GM23248 (cell line): ENCODE measurements around the gene CCDC74A. TPM values are rescaled to one million over a fixed set of nuclear protein-coding genes. Genes with fewer than 3 reads are reported as not detected.
"Not testable (repeated sequence)": the region's sequence is repeated elsewhere in the genome, so short reads cannot be mapped to it uniquely, and the experiment has no call there.

ENCODE experiments used
- DNase-seq: peaks from one replicate; pipeline ENCODE4 v3.0.0-alpha.2; 2015
- H2AFZ ChIP-seq: fragments of 200-600 bp; sonication (generic); 2 replicates; pipeline ENCODE4 v1.6.1; 2016; ENCODE audit warnings: antibody characterized with exemption
- H3F3A ChIP-seq: fragments of 200-600 bp; sonication (generic); 2 replicates; pipeline ENCODE4 v1.6.1; 2016; ENCODE audit warnings: mild to moderate bottlenecking, antibody characterized with exemption, mixed run types; ENCODE audit not compliant: insufficient read depth
- H3K27ac ChIP-seq: fragments of 200-600 bp; sonication (generic); 2 replicates; pipeline ENCODE4 v1.5.1; 2016; ENCODE audit warnings: mild to moderate bottlenecking
- H3K27me3 ChIP-seq: fragments of 200-600 bp; sonication (generic); replicated peaks from 2 replicates; pipeline ENCODE4 v1.6.1; 2016; ENCODE audit warnings: mild to moderate bottlenecking; ENCODE audit not compliant: insufficient read depth
- H3K36me3 ChIP-seq: fragments of 200-600 bp; sonication (generic); 2 replicates; pipeline ENCODE4 v1.6.1; 2016; ENCODE audit warnings: low read depth, mild to moderate bottlenecking
- H3K4me1 ChIP-seq: fragments of 200-600 bp; sonication (generic); 2 replicates; pipeline ENCODE4 v1.6.1; 2016; ENCODE audit warnings: mild to moderate bottlenecking; ENCODE audit not compliant: insufficient read depth
- H3K4me2 ChIP-seq: fragments of 200-600 bp; sonication (generic); one replicate; pipeline ENCODE4 v1.6.1; 2016; ENCODE audit warnings: mild to moderate bottlenecking; ENCODE audit not compliant: unreplicated experiment
- H3K4me3 ChIP-seq: fragments of 200-600 bp; sonication (generic); 2 replicates; pipeline ENCODE4 v1.5.1; 2016; ENCODE audit warnings: mild to moderate bottlenecking
- H3K79me2 ChIP-seq: fragments of 200-600 bp; sonication (generic); 2 replicates; pipeline ENCODE4 v1.6.1; 2016; ENCODE audit warnings: mild to moderate bottlenecking; ENCODE audit not compliant: insufficient read depth
- H3K9ac ChIP-seq: fragments of 200-600 bp; sonication (generic); 2 replicates; pipeline ENCODE4 v1.6.1; 2016; ENCODE audit warnings: mild to moderate bottlenecking
- H3K9me2 ChIP-seq: fragments of 200-600 bp; sonication (generic); 2 replicates; pipeline ENCODE4 v1.6.1; 2016; ENCODE audit warnings: mixed run types, mild to moderate bottlenecking, moderate library complexity; ENCODE audit not compliant: insufficient read depth
- H3K9me3 ChIP-seq: fragments of 200-600 bp; sonication (generic); one replicate; pipeline ENCODE4 v1.6.1; 2017; ENCODE audit warnings: low read depth
- H4K20me1 ChIP-seq: fragments of 200-600 bp; sonication (generic); 2 replicates; pipeline ENCODE4 v1.6.0; 2016; ENCODE audit not compliant: insufficient read depth
- EZH2 ChIP-seq: fragments of 200-600 bp; sonication (generic); IDR thresholded peaks from 2 replicates; pipeline ENCODE4 v1.6.1; 2018; ENCODE audit warnings: antibody characterized with exemption, mild to moderate bottlenecking; ENCODE audit not compliant: insufficient read depth, poor library complexity, severe bottlenecking
- EZH2phosphoT487 ChIP-seq: fragments of 200-600 bp; sonication (generic); IDR thresholded peaks from 2 replicates; pipeline ENCODE4 v1.6.1; 2018; ENCODE audit warnings: antibody characterized with exemption, moderate library complexity, mild to moderate bottlenecking, low read depth; ENCODE audit not compliant: insufficient read depth
- WGBS, 2 experiments: methylation state at CpG; one replicate each; pipeline ENCODE4 v1.1.6; 2015 to 2017; ENCODE audit warnings: low lambda C conversion rate in 2 of 2, low coverage in 1 of 2; ENCODE audit errors: missing lambda C conversion rate in 2 of 2; 5-methylcytosine and 5-hydroxymethylcytosine counted together
- in situ Hi-C: fragments of 300-500 bp; cut with MboI; formaldehyde crosslinking; loops from 2 replicates; pipeline ENCODE4 v1.15.0; 2020
- polyA plus RNA-seq: library from polyadenylated mRNA; unstranded; fragments of >200 nt; fragmentation: Nextera tagmentation; extraction: Ambion mirVana; gene quantifications from 2 replicates; pipeline ENCODE4 v1.2.1, GENCODE V29; 2016
- total RNA-seq: library from RNA; depleted of rRNA; stranded (reverse); fragments of >200 nt; shearing (Covaris generic); gene quantifications from 2 replicates; pipeline ENCODE4 v1.2.3, GENCODE V29; 2014

Gene CCDC74A
- total and polyA plus RNA-seq, 2 experiments from 2014 or later = 11.3 to 15.0 TPM

DNA sequence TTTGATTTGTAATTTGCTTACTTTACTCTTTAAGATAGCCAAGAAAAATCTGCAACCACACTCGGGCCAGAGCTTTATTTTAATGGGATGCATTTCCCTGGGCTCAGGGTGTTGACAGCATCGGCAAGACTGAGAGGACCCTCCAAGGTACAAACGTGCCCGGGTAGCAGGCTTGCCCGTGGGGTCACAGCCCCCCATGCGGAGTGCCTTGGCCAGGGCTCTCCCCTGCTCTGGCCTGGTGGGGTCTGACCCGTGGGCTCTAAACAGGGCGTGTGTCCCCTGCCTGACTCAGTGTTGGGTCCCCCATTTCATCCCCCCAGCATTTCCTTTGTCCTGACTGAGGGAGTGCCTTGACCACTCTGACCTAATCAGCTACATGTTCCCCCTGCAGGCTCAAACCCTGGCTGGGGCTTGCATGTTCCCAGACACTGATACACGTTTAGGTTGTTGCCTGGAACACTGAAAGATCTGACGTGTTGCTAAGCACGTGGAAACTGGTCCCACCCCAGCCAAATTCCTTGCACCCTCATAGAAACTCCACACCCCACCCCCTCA lies 42.7 kb upstream of the CCDC74A start:
- H4K20me1 ChIP-seq, H3K4me3 ChIP-seq, H3F3A ChIP-seq, H3K4me1 ChIP-seq, H3K36me3 ChIP-seq, H3K4me2 ChIP-seq, in situ Hi-C loops, H3K9ac ChIP-seq, H3K27ac ChIP-seq, H3K9me2 ChIP-seq, H3K79me2 ChIP-seq, H3K9me3 ChIP-seq, H3K27me3 ChIP-seq, DNase-seq, H2AFZ ChIP-seq: not testable (repeated sequence)
- 77 to 84% methylated on average over 11 of the region's 11 CpGs for WGBS, 2 experiments

DNA sequence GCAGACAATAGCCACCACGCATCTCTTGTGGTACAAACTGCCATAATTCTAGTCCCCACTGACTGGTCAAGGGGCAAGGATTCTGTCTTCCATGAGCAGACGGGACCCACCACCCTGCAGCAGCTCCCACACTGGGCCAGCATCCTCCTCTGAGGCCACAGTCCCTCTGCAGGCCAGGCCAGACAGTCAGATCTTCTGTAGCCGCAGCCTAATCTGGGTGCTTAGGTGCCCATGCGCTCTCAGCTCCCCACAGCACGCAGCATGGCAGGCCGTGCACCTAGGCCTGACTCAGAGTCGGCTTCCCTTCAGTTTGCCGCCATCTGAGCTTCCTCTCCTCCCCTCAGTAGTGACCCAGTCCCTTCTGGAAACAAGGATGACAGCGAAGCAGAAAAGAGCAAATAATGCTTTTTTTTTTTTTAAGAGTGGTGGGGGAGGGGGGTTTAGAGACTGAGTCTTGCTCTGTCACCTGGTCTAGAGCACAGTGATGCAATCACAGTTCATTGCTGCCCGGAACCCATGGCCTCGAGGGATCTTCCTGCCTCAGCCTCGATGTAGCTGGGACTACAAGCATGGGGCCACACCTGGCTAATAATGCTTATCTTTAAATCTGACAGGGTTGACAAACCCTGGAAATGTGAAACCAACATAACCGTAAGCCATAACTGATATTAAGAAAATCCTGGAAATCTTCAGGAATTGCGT lies 41.3 kb upstream of the CCDC74A start:
- in situ Hi-C loops, H3K9ac ChIP-seq, H3K27ac ChIP-seq, DNase-seq, H3K27me3 ChIP-seq, H3K9me2 ChIP-seq, H3K4me1 ChIP-seq, H4K20me1 ChIP-seq, H3F3A ChIP-seq, H2AFZ ChIP-seq, H3K4me3 ChIP-seq, H3K4me2 ChIP-seq, H3K36me3 ChIP-seq, H3K9me3 ChIP-seq: not testable (repeated sequence)
- peaks cover 15% of the 10 kb centered on the region; the same call in 1 of the 2 replicates for H3K79me2 ChIP-seq
- WGBS, 2 experiments = 93 to 94% methylated on average over 12 to 13 of the region's 14 CpGs

DNA sequence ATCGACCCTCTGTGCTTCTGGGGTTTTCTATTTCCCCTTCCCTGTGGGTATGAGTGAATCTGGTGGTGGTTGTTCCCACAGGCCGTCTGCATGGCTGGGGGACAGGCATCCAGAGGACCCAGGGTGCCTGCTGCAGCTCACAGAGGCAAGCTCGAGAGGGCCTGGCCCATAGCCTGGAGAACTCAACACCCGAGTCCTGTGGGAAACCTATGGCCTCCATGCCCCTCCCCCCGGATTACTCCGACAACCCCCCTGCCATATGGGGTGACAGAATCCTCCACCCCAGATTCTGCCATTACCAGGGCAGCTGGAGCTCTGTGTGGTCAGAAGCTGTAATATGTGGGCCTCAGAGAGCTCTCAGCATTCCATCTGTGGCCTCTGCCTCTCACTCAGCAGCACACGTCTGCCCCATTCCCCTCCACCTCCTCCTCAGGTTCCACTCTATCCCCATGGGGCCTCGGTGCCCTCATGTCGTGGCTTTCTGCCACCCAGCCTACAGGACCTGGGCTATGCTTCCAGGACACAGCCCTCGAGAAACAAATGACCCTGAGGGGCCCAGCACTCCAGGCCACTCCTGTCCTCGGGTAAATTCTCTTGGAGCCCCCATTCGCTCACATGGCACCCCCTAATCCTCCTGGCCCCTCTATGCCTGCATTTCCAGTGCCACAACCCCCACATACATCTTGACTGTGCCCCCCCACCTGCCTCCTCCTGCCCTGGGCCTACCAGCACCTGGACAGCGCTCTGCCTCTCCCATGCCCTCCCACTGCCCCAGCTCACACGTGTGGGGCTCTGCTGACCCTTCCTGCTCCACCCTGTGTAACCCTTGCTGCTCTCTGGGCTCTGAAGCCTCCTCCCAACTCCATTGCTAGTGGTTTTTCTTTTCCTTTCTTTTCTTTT lies 39.1 kb upstream of the CCDC74A start:
- H3K36me3 ChIP-seq = no peaks in the 10 kb centered on the region

DNA sequence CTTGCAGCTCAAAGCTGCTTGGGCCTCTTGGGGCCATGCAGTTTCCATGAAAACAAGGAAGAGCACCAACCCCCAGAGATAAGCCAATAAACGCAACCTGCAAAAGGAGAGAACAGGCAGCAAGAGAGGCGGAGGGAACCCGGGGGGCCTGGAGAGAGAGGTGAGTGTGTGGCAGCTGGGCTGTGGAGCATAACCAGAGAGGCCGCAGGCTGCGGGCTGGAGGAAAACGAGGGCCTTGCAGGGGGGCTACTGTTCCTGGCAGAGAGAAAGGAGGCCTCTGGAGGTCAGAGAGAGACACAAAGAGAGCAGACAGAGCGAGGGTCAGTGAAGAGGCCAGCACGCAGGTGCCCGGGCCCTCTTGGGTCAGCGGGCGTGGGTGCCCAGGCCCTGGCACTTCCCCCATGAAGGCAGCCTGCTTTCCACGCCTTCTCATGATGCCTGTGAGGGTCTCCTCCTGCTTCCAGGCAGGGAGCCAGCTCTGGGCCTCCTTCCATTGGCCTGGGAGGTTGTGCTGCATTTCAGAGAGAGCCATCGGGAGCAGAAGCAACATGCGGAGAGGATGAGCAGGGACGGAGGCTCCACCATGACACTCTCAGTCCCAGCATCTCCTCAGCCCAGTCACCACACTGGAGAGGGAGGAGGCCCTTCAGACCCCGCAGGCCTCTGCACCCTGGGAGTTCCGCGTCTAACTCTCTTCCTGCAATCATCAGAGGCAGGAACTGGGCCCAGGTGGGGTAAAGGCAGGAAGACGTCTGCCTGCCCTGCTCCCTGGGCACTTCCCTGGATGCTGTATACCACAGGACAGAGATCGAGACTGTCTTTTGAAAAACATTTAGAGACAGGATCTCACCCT lies 36.8 kb upstream of the CCDC74A start:
- Histone ChIP-seq H2AFZ (peak overlapping the region; percentile 31), H3K9ac (peak overlapping the region; percentile 67), H3K79me2 (peaks cover 46% of the 10 kb centered on the region), H3K4me3 (peak overlapping the region; percentile 89), H3K4me2 (peak overlapping the region; percentile 28)
- peak; percentile 30 for DNase-seq
- H3K27ac ChIP-seq, H3K9me3 ChIP-seq, H3K9me2 ChIP-seq, H3F3A ChIP-seq, H3K4me1 ChIP-seq, H4K20me1 ChIP-seq, in situ Hi-C loops, H3K27me3 ChIP-seq, H3K36me3 ChIP-seq: not testable (repeated sequence)
- 68 to 70% methylated on average over 19 to 20 of the region's 20 CpGs for WGBS, 2 experiments

More for the DNA sequence above, 39.1 kb upstream of the CCDC74A start:
- Histone ChIP-seq H3K79me2 (peaks cover 24% of the 10 kb centered on the region), H4K20me1 (no peaks in the 10 kb centered on the region), H3K9ac (no peak overlapping the region), H2AFZ (no peak overlapping the region), H3K27me3 (no peaks in the 10 kb centered on the region), H3K4me2 (no peak overlapping the region), H3K4me3 (no peak overlapping the region), H3K9me3 (no peaks in the 10 kb centered on the region), H3K4me1 (no peaks in the 10 kb centered on the region), H3F3A (no peaks in the 10 kb centered on the region), H3K27ac (no peak overlapping the region), H3K9me2 (no peaks in the 10 kb centered on the region)
- no peak for DNase-seq
- no peak for TF ChIP-seq EZH2phosphoT487
- no peak for TF ChIP-seq EZH2
- WGBS, 2 experiments = 72 to 73% methylated on average over 12 to 14 of the region's 14 CpGs
- in situ Hi-C loops = no loop called here

- H3K9me3 ChIP-seq, H3K9me2 ChIP-seq, H3K27me3 ChIP-seq, in situ Hi-C loops, H3F3A ChIP-seq, H3K4me1 ChIP-seq, H3K27ac ChIP-seq, H4K20me1 ChIP-seq, H3K36me3 ChIP-seq: not testable (repeated sequence)
- peaks cover 52% of the 10 kb centered on the region for H3K79me2 ChIP-seq
- peak overlapping the region; percentile 28 for H3K4me2 ChIP-seq
- H3K9ac ChIP-seq = peak overlapping the region; percentile 67
- 14 to 16% methylated on average over 10 to 11 of the region's 22 CpGs for WGBS, 2 experiments
- peak overlapping the region; percentile 89 for H3K4me3 ChIP-seq
- H2AFZ ChIP-seq = peak overlapping the region; percentile 31
- DNase-seq = peak; percentile 5
Measured at GRCh38 chr2:131491469-131491836, 36.2 kb upstream of the CCDC74A start.

DNA sequence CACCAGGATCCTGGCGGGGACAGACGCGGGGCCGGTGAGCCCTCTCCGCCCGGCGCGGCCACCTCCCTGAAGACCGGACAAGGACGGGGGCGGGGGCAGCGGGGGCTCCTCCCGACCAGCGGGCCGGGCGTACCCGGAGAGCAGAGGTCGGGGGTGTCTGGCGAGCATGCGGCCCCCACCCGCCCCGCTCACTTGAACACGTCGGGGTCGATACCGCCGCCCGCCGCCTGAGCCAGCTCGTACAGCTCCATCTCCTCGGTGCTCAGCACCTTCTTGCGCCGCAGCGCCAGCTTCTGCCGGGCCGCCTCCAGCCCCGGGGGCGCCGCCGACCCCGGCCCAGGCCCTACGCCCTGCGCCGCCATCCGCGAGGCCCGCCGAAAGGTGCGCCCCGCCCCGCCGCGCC lies 35.7 kb upstream of the CCDC74A start, which contains the start of gene MZT2A:
Gene MZT2A (minus strand): TSS at position 383 of the 403 bp plus-strand sequence. CDS start 21 bp downstream, at position 362.
- in situ Hi-C loops, H3K36me3 ChIP-seq, H3K4me1 ChIP-seq, H3K9me2 ChIP-seq, H3F3A ChIP-seq, H3K9me3 ChIP-seq, H4K20me1 ChIP-seq, DNase-seq, H3K27me3 ChIP-seq: not testable (repeated sequence)
- peak within 1 kb of the TSS; percentile 71 for H3K27ac ChIP-seq
- H3K9ac ChIP-seq = peak within 1 kb of the TSS; percentile 94
- peak within 1 kb of the TSS; percentile 86 for H3K4me2 ChIP-seq
- peak within 1 kb of the TSS; percentile 89 for H3K4me3 ChIP-seq
- H2AFZ ChIP-seq = peak within 1 kb of the TSS; percentile 86
- 0 to 7% methylated on average over 3 to 46 of the region's 53 CpGs for WGBS, 2 experiments
- H3K79me2 ChIP-seq = peaks cover 57% of the 10 kb centered on the region
